Stimulated activated effector memory CD8-positive, alpha-beta T cell treated with anti-CD3 and anti-CD28 coated beads, Interleukin-12 subunit alpha, Interleukin-12 subunit beta, amount 100 ng/mL, for 72 hours (primary cell): ENCODE results near the gene PGGHG.
A peak's percentile ranks its signal among the peaks of the same experiment; 100 is the strongest.
"Not testable (repeated sequence)": the region's sequence is repeated elsewhere in the genome, so short reads cannot be mapped to it uniquely, and the experiment has no call there.

ENCODE experiments used
- ATAC-seq: fragments of 150-1000 bp; cut with Tn5 transposase; 2 replicates; pipeline ENCODE4 v1.10.0; 2021
- DNase-seq, 2 donors: peaks; one replicate each; pipeline ENCODE4 v3.0.0; 2021 to 2022; ENCODE audit warnings: low spot score in 2 of 2
- H3K27ac Mint-ChIP-seq: one replicate; pipeline ENCODE4 v1.8.0; 2022; ENCODE audit warnings: mild to moderate bottlenecking, mixed read lengths
- H3K36me3 Mint-ChIP-seq: one replicate; pipeline ENCODE4 v1.8.0; 2022; ENCODE audit warnings: mild to moderate bottlenecking, mixed read lengths
- H3K4me1 Mint-ChIP-seq: one replicate; pipeline ENCODE4 v1.8.0; 2022; ENCODE audit warnings: mixed read lengths
- H3K4me3 Mint-ChIP-seq: one replicate; pipeline ENCODE4 v1.8.0; 2022; ENCODE audit warnings: mild to moderate bottlenecking, mixed read lengths
- H3K9me3 Mint-ChIP-seq: one replicate; pipeline ENCODE4 v1.8.0; 2022; ENCODE audit warnings: mixed read lengths

The PGGHG gene

DNA sequence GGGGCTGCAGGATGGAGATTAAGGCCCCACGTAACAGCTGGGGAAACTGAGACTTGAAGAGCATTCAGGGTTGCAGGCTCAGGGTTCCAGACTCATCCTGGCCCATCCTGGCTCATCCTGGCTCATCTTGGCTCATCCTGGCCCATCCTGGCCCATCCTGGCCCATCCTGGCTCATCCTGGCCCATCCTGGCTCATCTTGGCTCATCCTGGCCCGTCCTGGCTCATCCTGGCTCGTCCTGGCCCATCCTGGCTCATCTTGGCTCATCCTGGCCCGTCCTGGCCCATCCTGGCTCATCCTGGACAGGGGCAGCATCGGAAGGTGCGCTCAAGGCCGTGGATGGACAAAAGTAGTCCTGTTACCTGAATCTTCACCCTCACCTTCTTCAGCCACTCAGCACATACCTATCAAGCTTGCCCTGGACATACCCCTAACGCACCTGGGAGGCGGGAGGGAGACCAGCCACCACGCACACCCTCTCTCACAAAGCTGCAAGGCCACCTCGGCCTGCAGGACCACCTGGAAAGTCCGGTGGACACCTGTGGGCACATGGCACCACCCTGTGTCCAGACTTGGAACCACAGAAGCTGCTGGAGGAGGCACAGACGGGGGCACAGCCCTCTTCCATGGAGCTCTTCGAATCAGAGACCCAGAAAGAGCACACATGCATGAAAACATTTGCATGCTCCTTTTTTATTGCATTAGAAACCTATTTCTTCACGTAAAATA, 31.0 kb upstream of the PGGHG start:
- ATAC-seq, result no peak
- Mint-ChIP-seq H3K27ac (peak overlapping the region; percentile 76), H3K4me3 (no peak overlapping the region)

DNA sequence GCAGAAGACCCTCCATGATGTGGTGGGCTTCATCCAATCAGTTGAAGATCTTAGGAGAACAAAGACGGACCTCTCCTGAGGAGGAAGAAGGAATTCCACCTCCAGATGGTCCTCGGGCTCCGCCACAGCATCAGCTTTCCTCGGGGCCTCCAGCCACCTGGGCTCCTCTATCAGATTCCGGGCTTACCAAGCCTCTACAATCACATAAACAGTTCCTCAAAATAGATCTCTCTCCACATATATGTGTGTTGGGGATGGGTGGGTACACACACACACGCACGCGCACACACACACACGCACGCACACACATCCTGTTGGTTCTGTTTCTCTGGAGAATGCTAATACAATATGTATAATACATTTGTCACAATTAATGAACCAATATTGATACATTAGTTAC, 29.5 kb upstream of the PGGHG start:
- no peaks in the 10 kb centered on the region for H3K4me1 Mint-ChIP-seq
- DNase-seq, result no peak
- no peak overlapping the region for H3K27ac Mint-ChIP-seq
- no peak overlapping the region for H3K4me3 Mint-ChIP-seq
- no peaks in the 10 kb centered on the region for H3K36me3 Mint-ChIP-seq
- H3K9me3 Mint-ChIP-seq, result no peaks in the 10 kb centered on the region
- ATAC-seq, result no peak

More for the DNA sequence above, 31.0 kb upstream of the PGGHG start:
- DNase-seq, result no peak
- H3K4me1 Mint-ChIP-seq, result no peaks in the 10 kb centered on the region
- H3K9me3 Mint-ChIP-seq, result no peaks in the 10 kb centered on the region
- H3K36me3 Mint-ChIP-seq, result peaks cover 13% of the 10 kb centered on the region

DNA sequence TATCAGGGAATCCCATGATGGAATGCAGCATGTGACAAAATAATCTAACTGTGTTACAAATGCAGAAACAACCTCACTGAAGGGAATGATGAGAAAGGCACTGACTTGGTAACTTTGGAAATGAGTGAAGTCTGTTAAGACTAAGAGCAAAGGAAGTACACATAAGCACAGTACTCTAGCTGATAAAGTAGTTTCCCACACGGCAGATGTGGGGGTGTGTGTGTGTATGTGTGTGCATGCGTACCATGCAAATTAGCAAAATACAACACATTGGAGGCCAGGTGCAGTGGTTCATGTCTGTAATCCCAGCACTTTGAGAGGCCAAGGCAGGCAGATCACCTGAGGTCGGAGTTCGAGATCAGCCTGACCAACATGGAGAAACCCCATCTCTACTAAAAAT, 27.3 kb upstream of the PGGHG start:
- DNase-seq, result no peak
- H3K4me3 Mint-ChIP-seq, result no peak overlapping the region

DNA sequence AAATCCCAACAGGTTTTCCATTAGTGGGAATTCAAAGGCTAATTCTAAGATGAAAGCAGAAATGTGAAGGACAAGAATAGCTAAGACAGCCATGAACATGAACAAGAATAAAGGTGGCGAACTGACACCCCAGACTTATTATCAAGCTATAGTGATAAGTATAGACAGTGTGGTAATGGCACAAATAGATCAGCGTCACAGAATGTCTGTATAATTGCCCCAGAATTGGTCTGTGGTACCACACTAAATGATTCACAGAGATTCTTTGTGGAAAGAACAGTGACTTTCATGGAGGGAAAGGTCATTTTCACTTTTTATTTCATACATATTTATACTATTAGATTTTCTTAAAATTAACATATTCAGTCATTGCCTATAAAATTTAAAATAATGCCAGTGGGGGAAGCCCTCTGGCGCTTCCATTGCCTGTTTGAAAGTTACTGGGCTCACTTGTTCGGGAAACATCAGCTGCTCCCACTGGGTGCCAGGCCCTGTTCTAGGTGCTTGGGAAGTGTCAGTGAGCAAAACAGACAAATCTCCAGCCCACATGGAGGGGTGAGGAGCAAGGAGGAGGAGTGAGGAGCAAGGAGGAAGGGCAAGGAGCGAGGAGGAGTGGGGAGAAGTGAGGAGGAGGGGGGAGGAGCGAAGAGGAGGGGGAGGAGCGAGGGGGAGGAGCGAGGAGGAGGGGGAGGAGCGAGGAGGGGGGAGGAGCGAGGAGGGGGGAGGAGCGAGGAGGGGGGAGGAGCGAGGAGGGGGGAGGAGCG, 22.1 kb upstream of the PGGHG start:
- peak overlapping the region; percentile 75 for H3K4me3 Mint-ChIP-seq
- peaks cover 21% of the 10 kb centered on the region for H3K36me3 Mint-ChIP-seq
- no peaks in the 10 kb centered on the region for H3K9me3 Mint-ChIP-seq
- peaks cover 38% of the 10 kb centered on the region for H3K4me1 Mint-ChIP-seq
- ATAC-seq (peak; percentile 78), DNase-seq (no peak)
- peak overlapping the region; percentile 92 for H3K27ac Mint-ChIP-seq

More for the DNA sequence above, 27.3 kb upstream of the PGGHG start:
- no peaks in the 10 kb centered on the region for H3K9me3 Mint-ChIP-seq
- no peak for ATAC-seq
- H3K4me1 Mint-ChIP-seq, result no peaks in the 10 kb centered on the region
- no peaks in the 10 kb centered on the region for H3K36me3 Mint-ChIP-seq
- no peak overlapping the region for H3K27ac Mint-ChIP-seq

DNA sequence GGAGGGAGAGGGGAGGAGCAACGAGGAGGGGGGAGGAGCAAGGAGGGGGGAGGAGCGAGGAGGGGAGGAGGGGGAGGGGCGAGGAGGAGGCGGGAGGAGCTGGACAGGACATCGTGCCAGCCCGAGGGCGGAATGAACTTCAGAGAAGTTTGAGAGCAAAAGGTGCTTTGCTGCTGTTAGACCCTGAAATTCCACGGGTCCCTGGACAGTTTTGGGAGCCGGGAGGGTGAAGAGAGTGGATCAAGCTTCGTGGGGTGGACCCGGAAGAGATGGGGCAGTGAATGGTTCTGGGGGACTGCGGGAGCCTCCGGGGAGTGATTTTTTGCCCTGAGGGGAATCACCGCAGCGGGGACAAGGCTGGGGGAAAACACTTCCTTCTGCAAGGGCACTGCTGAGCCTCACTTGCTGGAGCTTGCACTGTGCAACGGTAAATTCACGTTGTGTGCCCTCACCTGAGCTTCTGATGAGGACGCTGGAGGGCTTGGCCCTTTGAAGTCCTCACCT, 21.4 kb upstream of the PGGHG start:
- DNase-seq, result peak in 1 of 2 donors; percentile 83
- peaks cover 38% of the 10 kb centered on the region for H3K4me1 Mint-ChIP-seq
- peak; percentile 29 for ATAC-seq
- peaks cover 21% of the 10 kb centered on the region for H3K36me3 Mint-ChIP-seq
- peak overlapping the region; percentile 75 for H3K4me3 Mint-ChIP-seq
- peak overlapping the region; percentile 92 for H3K27ac Mint-ChIP-seq
- H3K9me3 Mint-ChIP-seq, result no peaks in the 10 kb centered on the region

DNA sequence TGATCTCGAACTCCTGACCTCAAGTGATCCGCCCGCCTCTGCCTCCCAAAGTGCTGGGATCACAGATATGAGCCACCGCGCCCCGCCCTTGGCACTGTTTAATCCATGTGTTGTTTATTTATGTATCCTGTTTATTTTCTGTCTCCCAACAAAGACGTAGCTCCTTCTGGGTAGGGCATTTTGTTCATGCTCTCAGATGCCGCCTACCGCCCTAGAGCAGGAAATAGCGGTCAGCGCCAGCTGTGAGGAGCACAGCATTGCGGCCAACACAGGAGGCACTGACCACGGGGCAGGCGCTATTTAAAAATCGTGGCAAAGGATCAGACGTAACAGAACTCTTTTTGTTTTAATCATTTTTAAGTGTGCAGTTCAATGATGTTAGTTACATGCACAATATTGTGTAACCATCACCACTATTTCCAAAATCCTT, 20.2 kb upstream of the PGGHG start:
- H3K9me3 Mint-ChIP-seq, DNase-seq: not testable (repeated sequence)
- Mint-ChIP-seq H3K36me3 (peaks cover 21% of the 10 kb centered on the region), H3K4me1 (peaks cover 38% of the 10 kb centered on the region), H3K4me3 (peak overlapping the region; percentile 75), H3K27ac (peak overlapping the region; percentile 92)
- ATAC-seq, result peak; percentile 44

DNA sequence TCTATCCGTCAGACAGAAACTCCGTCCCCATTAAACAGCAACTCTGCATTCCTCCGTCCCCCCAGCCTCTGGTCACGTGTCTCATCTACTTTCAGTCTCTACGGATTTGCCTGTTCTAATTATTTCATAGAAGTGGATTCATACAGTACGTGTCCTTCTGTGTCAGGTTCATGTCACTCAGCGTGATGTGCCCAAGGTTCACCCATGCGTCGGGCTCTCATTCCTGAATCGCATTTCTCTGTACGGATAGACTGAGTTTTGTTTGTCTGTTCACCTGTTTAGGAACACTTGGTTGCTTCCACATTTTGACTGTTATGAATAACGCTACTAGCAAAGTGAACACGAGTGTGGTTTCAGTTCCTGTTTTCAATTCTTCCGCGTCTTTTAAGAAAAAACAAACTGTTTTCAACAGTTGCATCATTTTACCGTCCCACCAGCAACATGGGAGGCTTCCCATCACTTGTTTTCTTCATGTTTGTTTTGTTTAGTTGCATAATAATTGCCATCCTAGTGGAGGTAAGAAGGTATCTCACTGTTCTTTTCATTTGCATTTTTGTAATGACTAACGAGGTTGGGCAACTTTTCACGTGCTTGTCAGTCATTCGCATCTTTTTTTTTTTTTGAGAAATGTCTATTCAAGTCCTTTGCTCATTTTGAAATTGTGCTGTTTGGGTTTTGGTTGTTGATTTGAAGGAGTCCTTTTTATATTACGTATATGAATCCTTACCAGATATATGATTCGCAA, 19.6 kb upstream of the PGGHG start:
- Mint-ChIP-seq H3K9me3 (no peaks in the 10 kb centered on the region), H3K36me3 (peaks cover 21% of the 10 kb centered on the region), H3K4me3 (peak overlapping the region; percentile 75), H3K27ac (peak overlapping the region; percentile 92), H3K4me1 (peaks cover 38% of the 10 kb centered on the region)
- peak; percentile 81 for ATAC-seq
- peak in 1 of 2 donors; percentile 83 for DNase-seq

DNA sequence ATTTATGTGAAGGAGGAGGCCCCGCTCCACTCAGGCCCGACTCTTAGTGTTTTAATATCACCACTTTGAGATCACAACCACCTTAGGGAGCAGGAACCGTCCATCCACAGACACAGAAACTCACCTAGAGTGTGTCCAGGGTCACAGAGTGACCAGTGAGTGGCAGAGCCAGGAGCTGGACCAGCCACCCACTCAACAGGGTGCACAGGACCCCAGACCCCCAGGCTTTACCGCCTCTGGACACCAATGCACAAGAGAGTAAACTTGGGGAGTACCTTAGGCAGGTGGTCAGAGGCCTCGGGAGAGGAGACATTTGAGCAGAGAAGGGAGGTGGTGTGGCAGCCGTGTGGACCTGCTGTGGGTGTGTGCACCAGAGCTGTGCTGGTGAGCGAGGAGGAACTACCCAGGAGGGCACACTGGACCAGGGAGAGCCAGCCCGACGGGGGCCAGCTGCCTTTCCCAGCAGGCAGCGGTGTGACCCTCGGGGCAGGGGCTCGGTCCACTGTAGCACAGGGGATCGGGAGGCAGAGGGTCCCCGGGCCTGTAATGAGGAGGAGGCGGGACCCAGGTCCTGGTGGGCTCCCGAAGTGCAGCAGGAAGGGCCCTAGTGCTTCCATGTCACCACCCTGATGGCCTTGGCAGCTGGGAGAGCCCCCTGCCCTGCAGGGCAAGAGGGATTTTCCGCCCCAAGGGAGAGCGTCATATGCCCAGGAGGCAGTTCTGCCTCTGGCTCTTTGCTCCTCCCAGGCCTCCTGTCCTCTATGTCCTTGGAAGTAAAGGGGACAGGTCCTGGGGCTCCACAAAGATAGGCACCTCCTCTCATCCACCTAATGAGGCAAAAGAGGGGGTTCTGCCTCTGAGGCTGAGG, 18.2 kb upstream of the PGGHG start:
- DNase-seq, result no peak
- Mint-ChIP-seq H3K27ac (no peak overlapping the region), H3K9me3 (no peaks in the 10 kb centered on the region), H3K4me3 (no peak overlapping the region), H3K4me1 (peaks cover 38% of the 10 kb centered on the region), H3K36me3 (peaks cover 21% of the 10 kb centered on the region)
- no peak for ATAC-seq

DNA sequence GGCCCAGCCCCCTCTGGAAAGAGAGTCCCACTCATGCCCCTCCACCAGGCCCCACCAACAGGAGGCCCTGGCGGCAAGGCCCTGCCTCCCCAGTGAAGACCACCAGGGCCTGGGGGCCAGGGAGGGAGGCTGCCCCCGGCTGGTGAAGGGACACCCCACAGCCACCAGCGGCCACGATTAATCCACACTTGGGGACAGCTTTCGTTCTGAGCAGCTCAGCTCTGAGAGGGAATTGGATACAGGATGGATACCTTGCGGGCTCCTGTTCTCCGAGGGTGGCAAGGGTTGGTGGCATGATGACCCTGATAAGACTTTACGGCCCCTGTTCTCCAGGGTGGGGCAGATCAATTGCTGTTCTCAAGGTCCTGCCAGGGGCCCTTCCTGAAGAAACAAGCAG, 17.6 kb upstream of the PGGHG start:
- no peak for DNase-seq
- Mint-ChIP-seq H3K9me3 (no peaks in the 10 kb centered on the region), H3K36me3 (peaks cover 21% of the 10 kb centered on the region), H3K4me1 (peaks cover 38% of the 10 kb centered on the region), H3K27ac (no peak overlapping the region), H3K4me3 (no peak overlapping the region)
- ATAC-seq, result no peak

DNA sequence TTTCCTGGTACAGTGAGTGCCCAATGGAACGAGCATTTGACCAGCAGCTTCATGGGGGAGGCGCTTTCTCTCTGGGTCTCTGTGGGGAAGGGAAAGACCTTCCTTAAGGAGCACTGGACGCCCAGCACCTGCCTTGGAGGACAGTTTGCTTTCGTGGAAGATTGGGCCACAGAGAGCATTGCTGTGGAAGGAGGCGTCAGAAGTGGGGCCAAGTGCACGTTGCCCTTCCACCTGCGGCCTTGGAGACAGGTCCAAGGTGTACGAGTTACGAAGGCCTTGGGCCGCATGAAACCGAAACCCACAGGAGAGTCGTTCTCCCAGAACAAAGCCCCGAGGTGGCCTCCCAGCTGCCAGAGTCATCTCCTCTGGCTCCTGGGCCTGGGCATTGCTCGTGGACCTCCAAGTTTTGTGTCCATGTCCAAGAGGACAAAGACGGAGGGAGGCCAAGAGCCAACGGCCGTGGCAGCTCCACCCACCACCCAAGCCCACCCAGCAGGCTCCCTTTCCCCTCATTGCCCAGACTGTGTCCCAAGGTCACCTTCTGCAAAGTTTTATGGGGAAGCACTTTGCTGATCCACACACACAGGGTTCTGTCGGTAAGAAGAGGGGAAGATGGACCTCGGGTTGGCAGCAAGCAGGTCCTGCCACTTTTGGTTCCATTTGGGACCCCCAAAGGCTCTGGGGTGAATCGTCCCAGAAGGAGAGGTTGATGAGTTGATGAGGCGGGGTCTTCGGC, 16.6 kb upstream of the PGGHG start:
- H3K4me1 Mint-ChIP-seq, result peaks cover 31% of the 10 kb centered on the region
- no peak overlapping the region for H3K4me3 Mint-ChIP-seq
- DNase-seq (no peak), ATAC-seq (no peak)
- H3K36me3 Mint-ChIP-seq, result peaks cover 19% of the 10 kb centered on the region
- no peaks in the 10 kb centered on the region for H3K9me3 Mint-ChIP-seq
- no peak overlapping the region for H3K27ac Mint-ChIP-seq

DNA sequence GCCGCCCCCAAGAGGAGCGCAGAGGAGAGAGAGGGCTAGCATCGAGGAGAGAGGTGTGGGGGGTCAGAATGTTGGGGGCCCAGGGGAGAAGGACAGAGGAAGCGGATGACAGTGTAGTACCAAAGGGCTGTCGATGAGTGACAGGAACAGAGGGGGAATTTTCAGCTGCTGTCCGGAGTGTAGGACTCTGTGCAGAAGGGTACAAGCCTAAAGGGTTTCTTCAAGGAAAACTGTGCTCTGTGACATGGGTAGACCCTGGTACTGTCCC, 16.1 kb upstream of the PGGHG start:
- H3K4me1 Mint-ChIP-seq, result peaks cover 31% of the 10 kb centered on the region
- no peak for ATAC-seq
- H3K36me3 Mint-ChIP-seq, result peaks cover 20% of the 10 kb centered on the region
- DNase-seq, result no peak
- no peak overlapping the region for H3K27ac Mint-ChIP-seq
- no peak overlapping the region for H3K4me3 Mint-ChIP-seq
- H3K9me3 Mint-ChIP-seq, result no peaks in the 10 kb centered on the region

DNA sequence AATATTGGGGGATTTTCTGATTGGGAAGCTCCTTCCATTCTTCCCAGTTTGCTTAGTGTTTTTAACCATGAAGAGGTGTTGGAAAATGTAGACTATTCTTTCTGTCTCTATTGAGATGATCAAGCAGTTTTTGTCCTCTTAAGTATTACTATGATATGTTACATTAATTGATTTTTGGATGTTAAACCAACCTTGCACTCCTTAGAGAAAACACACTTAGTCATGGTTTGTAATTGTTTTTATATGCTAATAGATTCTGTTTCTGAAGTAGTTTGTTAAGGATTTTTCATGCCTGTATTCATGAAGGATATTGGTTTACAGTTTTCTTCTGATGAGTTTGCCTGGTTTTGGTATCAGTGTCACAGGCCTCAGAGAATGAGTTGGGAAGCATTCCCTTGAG, 12.7 kb upstream of the PGGHG start:
- ATAC-seq (no peak), DNase-seq (no peak)
- peaks cover 13% of the 10 kb centered on the region for H3K36me3 Mint-ChIP-seq
- no peaks in the 10 kb centered on the region for H3K9me3 Mint-ChIP-seq
- no peak overlapping the region for H3K27ac Mint-ChIP-seq
- peaks cover 22% of the 10 kb centered on the region for H3K4me1 Mint-ChIP-seq
- no peak overlapping the region for H3K4me3 Mint-ChIP-seq

DNA sequence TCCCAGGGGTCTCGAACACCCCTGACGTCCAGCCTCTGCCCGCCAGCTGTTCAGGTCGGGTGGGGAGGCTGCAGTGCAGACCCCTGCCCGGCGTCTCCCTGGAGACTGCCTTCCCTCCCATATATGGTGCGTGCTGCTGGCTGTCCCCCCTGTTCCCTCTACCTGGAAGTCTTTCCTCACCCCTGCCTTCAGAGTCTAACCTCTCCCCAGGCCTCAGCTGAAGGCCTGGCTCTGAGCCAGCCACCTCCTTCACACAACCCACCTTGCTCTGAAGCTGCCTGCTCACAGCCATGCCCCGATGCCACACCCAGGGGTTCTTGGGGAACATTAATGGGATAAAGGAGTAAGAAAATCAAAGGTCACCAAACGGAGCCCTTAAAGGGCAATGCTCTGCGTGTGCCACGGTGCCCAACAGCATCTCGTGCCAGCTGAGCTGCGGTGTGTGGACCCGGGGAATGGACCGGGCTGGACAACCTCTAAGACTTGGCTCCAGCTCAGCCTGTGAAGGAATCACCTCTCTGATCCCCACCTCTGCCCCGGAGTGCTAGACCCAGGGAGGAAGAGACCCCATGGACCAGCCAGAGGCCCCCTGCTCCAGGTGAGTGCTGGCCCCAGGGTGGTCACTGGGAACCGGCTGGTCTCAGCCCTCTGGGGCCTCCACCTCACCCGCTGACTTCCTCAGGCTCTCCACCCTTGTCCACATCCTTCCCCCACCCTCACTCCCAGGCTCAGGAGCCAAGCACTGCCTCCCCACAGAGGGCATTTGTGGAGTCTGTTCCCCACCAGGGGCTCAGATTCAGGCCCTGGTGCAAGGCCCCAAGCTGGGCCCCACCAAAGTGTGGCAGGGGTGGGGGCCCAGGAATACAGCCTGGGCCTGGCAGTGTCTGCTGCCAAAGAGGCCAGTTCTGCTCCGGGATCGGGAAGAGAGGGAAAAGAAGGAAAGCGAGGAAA, 10.7 kb upstream of the PGGHG start, which contains the start of gene NLRP6:
Gene NLRP6 (plus strand): TSS at position 407 of the 951 bp plus-strand sequence. CDS start 163 bp downstream, at position 570.
- peaks cover 13% of the 10 kb centered on the region for H3K36me3 Mint-ChIP-seq
- H3K4me1 Mint-ChIP-seq, result peaks cover 41% of the 10 kb centered on the region
- DNase-seq (no peak), ATAC-seq (no peak)
- no peaks in the 10 kb centered on the region for H3K9me3 Mint-ChIP-seq
- peak within 1 kb of the TSS; percentile 72 for H3K4me3 Mint-ChIP-seq
- H3K27ac Mint-ChIP-seq, result peak within 1 kb of the TSS; percentile 52
